ENCODE results near the gene TMEM17. TPM values are rescaled to one million over a fixed set of nuclear protein-coding genes. Genes with fewer than 3 reads are reported as not detected.
A peak's percentile ranks its signal among the peaks of the same experiment; 100 is the strongest.

Gene TMEM17
- total and polyA plus RNA-seq, 2 of the 13 experiments (the other 11 are each of a cell fraction or from before 2014, with no cell fraction given), result 0.22 to 0.50 TPM

DNA sequence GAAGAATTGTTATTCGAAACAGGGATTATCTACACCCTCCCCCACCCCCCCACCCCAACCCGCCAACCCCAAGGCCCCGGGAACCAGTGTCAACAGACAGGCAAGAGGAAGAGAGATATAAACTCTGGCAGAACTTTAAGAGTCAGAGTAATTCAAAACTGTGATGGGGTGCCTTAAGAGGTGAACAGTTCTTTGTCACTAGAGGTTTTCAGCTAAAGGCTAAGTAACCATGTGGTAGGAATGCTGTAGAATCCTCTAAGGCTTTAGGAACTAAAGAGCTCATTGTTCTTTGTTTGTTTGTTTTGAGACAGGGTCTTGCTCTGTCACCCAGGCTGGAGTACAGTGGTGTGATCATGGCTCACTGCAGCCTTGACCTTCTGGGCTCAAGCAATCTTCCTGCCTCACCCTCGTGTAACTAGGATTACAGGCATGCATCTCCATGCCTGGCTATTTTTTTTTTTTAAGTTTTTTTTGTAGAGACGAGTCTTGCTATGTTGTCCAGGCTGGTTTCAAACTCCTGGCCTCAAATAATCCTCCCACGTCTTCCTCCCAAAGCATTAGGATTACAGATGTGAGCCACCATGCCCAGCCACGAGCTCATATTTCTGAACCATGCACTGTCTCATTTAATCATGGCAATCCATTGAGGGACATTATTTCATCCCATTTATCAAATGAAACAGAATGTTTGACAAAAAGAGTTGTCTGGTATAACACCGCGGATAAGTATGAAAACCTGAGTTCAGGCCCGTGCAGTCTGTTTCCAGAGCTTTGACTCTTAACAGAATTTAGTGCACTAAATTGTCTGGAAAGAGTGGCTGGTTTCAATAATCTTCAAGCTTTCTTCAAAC lies 20.8 kb upstream of the TMEM17 start (continued):
- TF ChIP-seq, protein P1, sequence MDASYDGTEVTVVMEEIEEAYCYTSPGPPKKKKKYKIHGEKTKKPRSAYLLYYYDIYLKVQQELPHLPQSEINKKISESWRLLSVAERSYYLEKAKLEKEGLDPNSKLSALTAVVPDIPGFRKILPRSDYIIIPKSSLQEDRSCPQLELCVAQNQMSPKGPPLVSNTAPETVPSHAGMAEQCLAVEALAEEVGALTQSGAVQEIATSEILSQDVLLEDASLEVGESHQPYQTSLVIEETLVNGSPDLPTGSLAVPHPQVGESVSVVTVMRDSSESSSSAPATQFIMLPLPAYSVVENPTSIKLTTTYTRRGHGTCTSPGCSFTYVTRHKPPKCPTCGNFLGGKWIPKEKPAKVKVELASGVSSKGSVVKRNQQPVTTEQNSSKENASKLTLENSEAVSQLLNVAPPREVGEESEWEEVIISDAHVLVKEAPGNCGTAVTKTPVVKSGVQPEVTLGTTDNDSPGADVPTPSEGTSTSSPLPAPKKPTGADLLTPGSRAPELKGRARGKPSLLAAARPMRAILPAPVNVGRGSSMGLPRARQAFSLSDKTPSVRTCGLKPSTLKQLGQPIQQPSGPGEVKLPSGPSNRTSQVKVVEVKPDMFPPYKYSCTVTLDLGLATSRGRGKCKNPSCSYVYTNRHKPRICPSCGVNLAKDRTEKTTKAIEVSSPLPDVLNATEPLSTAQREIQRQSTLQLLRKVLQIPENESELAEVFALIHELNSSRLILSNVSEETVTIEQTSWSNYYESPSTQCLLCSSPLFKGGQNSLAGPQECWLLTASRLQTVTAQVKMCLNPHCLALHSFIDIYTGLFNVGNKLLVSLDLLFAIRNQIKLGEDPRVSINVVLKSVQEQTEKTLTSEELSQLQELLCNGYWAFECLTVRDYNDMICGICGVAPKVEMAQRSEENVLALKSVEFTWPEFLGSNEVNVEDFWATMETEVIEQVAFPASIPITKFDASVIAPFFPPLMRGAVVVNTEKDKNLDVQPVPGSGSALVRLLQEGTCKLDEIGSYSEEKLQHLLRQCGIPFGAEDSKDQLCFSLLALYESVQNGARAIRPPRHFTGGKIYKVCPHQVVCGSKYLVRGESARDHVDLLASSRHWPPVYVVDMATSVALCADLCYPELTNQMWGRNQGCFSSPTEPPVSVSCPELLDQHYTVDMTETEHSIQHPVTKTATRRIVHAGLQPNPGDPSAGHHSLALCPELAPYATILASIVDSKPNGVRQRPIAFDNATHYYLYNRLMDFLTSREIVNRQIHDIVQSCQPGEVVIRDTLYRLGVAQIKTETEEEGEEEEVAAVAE (CRISPR knock-in tag; IDR thresholded peaks at IDR 0.05; ENCODE audit: borderline replicate concordance), result peak; percentile 73; the same call in 1 of the 2 replicates
- TF ChIP-seq, protein P2, sequence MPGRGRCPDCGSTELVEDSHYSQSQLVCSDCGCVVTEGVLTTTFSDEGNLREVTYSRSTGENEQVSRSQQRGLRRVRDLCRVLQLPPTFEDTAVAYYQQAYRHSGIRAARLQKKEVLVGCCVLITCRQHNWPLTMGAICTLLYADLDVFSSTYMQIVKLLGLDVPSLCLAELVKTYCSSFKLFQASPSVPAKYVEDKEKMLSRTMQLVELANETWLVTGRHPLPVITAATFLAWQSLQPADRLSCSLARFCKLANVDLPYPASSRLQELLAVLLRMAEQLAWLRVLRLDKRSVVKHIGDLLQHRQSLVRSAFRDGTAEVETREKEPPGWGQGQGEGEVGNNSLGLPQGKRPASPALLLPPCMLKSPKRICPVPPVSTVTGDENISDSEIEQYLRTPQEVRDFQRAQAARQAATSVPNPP (CRISPR knock-in tag; IDR thresholded peaks at IDR 0.05), result no peak; the same call in 1 of the 2 replicates
- peak; percentile 70 for TF ChIP-seq JUND (CRISPR knock-in tag; IDR thresholded peaks at IDR 0.05)
- peak; percentile 92 for TF ChIP-seq JUN (CRISPR knock-in tag; IDR thresholded peaks at IDR 0.05)
- TF ChIP-seq SRY (CRISPR knock-in tag; IDR thresholded peaks at IDR 0.05), result peak; percentile 78; the same call in 1 of the 2 replicates
- TF ChIP-seq, protein P3, sequence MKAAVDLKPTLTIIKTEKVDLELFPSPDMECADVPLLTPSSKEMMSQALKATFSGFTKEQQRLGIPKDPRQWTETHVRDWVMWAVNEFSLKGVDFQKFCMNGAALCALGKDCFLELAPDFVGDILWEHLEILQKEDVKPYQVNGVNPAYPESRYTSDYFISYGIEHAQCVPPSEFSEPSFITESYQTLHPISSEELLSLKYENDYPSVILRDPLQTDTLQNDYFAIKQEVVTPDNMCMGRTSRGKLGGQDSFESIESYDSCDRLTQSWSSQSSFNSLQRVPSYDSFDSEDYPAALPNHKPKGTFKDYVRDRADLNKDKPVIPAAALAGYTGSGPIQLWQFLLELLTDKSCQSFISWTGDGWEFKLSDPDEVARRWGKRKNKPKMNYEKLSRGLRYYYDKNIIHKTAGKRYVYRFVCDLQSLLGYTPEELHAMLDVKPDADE (CRISPR knock-in tag; IDR thresholded peaks at IDR 0.05), result no peak; the same call in 1 of the 2 replicates
- TF ChIP-seq NFIB (CRISPR knock-in tag; IDR thresholded peaks at IDR 0.05; ENCODE audit: borderline replicate concordance), result no peak
- peak; percentile 95; the same call in 1 of the 2 replicates for TF ChIP-seq KAT7 (CRISPR knock-in tag; IDR thresholded peaks at IDR 0.05; ENCODE audit: borderline replicate concordance)
- TF ChIP-seq, protein P4, sequence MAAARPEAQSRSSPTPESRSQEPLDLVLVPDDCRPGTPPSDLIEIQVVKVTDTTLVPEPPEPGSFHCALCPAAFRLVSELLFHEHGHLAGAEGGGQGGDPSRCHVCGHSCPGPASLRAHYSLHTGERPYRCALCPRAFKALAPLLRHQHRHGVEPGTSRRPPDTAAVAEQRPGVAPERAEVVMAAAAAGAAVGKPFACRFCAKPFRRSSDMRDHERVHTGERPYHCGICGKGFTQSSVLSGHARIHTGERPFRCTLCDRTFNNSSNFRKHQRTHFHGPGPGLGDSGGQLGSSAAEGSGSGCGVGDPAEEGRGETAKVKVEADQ (CRISPR knock-in tag; IDR thresholded peaks at IDR 0.05; ENCODE audit: borderline replicate concordance), result peak; percentile 23; the same call in 1 of the 2 replicates
- TF ChIP-seq ZNF232 (CRISPR knock-in tag; IDR thresholded peaks at IDR 0.05; ENCODE audit: borderline replicate concordance), result peak; percentile 90
- TF ChIP-seq ATF1 (CRISPR knock-in tag; IDR thresholded peaks at IDR 0.05), result peak; percentile 58
- peak; percentile 86 for TF ChIP-seq ZNF644 (CRISPR knock-in tag; IDR thresholded peaks at IDR 0.05; ENCODE audit: low read depth)
- TF ChIP-seq KMT2B (CRISPR knock-in tag; IDR thresholded peaks at IDR 0.05), result peak; percentile 73
- TF ChIP-seq, protein P5, sequence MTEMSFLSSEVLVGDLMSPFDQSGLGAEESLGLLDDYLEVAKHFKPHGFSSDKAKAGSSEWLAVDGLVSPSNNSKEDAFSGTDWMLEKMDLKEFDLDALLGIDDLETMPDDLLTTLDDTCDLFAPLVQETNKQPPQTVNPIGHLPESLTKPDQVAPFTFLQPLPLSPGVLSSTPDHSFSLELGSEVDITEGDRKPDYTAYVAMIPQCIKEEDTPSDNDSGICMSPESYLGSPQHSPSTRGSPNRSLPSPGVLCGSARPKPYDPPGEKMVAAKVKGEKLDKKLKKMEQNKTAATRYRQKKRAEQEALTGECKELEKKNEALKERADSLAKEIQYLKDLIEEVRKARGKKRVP (CRISPR knock-in tag; IDR thresholded peaks at IDR 0.05), result peak in 1 of 2 experiments; percentile 83; a peak in 1 of 4 replicates
